Testis (tissue), 2 donors: ENCODE measurements around the gene EPHX1.

ENCODE experiments used
- POLR2A ChIP-seq: fragments of 450-650 bp; IDR thresholded peaks from one replicate; pipeline ENCODE4 v1.6.1; 2017; ENCODE audit warnings: antibody characterized with exemption, mild to moderate bottlenecking, moderate library complexity
- TF ChIP-seq, protein P1 (sequence below), 3 experiments: fragments of 450-650 bp in 2 of 3; fragments of 200-600 bp in 1 of 3; sonication (generic) in 1 of 3; IDR thresholded peaks; one replicate each; pipeline ENCODE4 v1.5.1; 2016 to 2019; ENCODE audit warnings: antibody characterized with exemption in 3 of 3, mild to moderate bottlenecking in 2 of 3, moderate library complexity in 1 of 3

DNA sequence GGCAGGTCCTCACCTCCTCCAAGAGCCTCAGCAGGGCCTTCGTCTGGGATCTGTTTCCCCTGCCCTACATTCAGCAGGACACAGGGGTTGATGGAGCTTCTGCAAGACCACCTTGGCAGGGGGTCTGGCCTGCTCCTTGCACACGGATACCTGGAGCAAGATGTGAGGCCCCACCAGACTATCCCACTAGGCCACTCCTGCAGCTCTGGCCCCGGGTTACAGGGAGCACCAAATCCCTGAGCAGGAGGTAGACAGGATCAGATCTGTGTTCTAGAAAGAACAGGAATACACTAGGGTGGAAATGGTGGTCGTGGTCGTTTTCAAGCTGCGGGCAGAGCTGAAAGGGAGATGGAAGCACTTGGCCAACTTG lies 33.5 kb downstream of the EPHX1 start:
- TF ChIP-seq, protein P1, sequence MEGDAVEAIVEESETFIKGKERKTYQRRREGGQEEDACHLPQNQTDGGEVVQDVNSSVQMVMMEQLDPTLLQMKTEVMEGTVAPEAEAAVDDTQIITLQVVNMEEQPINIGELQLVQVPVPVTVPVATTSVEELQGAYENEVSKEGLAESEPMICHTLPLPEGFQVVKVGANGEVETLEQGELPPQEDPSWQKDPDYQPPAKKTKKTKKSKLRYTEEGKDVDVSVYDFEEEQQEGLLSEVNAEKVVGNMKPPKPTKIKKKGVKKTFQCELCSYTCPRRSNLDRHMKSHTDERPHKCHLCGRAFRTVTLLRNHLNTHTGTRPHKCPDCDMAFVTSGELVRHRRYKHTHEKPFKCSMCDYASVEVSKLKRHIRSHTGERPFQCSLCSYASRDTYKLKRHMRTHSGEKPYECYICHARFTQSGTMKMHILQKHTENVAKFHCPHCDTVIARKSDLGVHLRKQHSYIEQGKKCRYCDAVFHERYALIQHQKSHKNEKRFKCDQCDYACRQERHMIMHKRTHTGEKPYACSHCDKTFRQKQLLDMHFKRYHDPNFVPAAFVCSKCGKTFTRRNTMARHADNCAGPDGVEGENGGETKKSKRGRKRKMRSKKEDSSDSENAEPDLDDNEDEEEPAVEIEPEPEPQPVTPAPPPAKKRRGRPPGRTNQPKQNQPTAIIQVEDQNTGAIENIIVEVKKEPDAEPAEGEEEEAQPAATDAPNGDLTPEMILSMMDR (IDR thresholded peaks at IDR 0.05): no peak
- no peak for TF ChIP-seq POLR2A
